ENCODE data around the gene JPH3.

DNA sequence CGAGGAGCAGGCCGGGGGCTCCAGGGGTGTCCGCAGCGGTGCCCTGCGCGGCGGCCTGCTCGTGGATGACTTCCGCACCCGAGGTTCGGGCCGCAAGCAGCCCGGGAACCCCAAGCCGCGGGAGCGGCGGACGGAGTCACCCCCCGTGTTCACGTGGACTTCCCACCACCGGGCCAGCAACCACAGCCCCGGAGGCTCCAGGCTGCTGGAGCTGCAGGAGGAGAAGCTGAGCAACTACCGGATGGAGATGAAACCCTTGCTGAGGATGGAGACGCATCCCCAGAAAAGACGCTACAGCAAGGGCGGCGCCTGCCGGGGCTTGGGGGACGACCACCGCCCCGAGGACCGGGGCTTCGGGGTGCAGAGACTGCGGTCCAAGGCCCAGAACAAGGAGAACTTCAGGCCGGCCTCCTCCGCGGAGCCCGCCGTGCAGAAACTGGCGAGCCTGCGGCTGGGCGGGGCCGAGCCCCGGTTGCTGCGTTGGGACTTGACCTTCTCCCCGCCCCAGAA is 87.7 kb downstream of the JPH3 start:
- TF ChIP-seq EZH2 (IDR thresholded peaks at IDR 0.05; ENCODE audit: borderline replicate concordance) = no peak
- no peak for TF ChIP-seq CTCF (IDR thresholded peaks at IDR 0.05; ENCODE audit: poor library complexity)
